Skin of body (tissue), 2 donors: ENCODE results near the gene TUBB2B. TPM values are rescaled to one million over a fixed set of nuclear protein-coding genes. Genes with fewer than 3 reads are reported as not detected.

Experiments used
- DNase-seq: peaks from one replicate; lab custom pipeline; 2025; lab: John Stamatoyannopoulos, UW
- total RNA-seq: library from RNA; depleted of rRNA; stranded (reverse); fragments of >200 nt; gene quantifications from one replicate; pipeline ENCODE4 v1.2.3, GENCODE V29; 2014

TUBB2B gene
- total RNA-seq, 1 donor from 2014 or later, result 17.8 TPM

DNA sequence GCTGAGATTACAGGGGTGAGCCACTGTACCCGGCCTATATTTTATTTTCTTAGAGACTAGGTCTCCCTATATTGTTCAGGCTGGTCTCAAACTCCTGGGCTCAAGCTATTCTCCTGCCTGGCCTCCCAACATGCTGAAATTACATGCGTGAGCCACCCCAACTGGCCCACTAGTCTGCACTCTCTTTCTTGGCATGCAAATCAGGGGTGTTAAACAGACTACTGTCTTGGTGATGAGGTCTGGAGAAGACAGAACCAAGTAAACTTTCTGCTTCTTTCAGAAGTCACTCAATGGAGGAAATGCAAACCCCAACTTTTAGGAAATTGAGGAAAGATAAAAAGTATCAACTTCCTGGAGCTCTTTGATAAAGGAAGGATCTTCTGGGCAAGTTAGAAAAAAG, 8.0 kb upstream of the TUBB2B start:
- DNase-seq, result no peak

DNA sequence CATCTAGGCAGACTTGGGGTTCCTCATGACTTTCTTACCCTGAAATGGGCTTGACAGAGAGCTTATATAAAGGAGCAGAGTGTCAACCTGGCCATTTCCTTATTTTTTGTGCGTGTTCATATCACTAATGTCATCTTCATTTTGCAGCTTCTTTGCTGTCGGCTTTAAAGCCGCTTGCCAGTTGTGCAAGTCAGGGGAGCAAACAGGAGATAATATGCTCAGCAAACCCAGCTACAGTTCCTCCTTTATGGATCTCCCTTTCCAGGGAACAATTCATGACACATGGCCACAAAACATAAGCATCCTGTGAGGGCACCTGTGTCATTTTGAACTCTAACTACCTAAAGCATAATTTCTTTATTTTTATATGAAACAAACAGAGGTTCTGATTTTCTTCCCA, 6.5 kb upstream of the TUBB2B start:
- no peak for DNase-seq

DNA sequence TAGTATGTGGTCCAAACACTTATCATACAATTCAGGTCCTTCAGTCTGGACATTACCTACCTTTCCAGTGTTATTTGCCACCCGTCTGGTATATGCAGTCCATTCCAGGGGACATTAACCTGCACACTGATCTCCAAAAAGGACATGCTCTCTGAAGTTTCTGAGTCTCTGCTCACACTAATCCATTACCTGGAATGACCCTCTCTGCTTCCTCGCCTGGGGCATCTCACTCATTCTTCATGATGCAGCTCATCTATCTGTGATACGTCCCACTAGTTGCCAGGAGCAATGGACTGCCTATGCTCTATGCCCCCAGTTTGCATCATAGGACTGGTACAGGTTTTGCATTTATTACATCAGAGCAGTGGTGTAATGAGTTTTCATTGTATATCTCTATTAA, 5.9 kb upstream of the TUBB2B start:
- no peak for DNase-seq

DNA sequence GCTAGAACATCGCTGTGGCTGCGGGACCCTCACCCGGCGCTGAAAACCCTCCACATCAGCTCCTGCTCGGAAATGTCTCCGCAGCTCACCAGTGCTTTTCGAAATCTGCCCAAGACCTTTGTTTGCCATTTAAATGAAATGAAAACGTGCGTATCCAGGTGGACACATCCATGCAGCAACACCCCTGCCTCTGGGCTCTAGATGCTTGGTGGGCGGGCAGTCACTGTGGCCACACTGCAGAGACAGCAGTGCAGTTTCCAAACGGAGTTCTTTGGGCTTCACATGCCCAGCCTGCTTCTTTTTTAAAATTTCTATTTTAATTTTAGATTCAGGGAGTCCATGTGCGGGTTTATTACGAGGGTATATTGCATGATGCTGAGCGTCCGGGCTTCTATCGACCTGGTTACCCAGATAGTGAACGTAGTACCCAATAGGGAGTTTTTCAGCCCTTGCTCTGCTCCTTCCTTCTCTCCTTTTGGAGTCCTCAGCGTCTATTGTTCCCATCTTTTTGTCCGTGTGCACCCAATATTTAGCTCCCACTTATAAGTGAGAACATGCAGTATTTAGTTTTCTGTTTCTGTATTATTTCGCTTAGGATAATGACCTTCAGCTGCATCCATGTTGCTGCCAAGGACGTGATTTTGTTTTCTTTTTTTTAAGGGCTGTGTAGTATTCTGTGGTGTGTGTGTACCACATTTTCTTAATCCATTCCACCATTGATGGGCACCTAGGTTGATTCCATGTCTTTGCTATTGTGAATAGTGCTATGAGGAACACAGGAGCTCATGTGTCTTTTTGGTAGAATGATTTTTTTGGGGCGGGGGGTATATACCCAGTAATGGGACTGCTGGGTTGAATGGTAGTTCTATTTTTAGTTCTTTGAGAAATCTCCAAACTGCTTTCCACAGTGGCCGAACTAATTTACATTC, 4.8 kb upstream of the TUBB2B start:
- DNase-seq, result no peak

DNA sequence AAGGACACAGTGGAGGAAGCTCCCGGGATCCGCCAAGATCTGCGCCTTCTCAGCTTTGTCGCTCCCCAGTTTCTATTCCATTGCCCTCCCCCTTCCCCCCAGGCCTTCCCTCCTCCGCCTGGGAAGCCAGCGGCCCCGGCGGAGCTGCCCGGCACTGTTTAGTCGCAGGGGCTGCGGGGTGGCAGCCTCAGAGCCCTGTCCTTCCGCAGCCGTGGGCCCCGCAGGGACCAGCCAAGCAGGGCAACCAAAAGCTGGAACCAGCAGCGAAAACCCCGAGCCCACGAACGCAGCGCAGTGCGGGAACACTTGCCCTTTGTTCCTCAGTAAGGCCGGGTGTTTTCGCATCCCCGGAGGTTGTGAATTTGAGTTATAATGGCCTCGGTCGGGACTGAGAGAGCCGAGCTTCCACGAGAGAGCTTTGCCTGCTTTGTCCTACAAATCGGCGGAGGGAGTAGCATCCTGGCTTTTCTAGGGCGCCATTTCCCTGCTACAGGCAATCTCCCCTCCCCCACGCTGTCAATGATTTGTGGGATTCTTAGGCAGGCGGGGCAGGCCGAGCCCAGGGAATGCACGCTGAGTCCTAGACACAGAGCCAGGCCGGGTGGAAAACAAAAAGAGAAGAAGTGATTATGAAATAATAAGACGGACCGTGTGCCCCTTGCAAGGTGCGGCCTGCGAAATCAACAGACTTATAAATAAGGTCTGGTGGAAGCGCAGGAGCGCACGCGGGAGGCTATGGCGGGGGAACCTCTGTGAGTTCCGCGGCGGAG, 4.0 kb upstream of the TUBB2B start:
- peak; percentile 81 for DNase-seq

DNA sequence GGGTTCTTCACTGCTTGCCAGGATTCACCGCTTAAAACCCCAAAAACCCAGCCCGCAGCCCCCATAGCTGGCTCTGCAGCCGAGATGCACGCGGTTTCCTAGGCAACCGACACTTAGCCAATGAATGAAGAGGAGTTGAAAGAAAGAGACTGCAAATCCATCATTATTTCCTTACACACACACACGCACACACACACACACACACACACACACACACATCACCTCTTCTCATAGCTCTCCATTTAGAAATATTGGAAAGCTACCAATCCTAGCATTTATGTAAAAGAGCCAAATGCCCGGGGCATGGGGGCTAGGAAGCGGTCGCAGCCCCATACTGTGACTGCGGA, 3.4 kb upstream of the TUBB2B start:
- peak; percentile 59 for DNase-seq

DNA sequence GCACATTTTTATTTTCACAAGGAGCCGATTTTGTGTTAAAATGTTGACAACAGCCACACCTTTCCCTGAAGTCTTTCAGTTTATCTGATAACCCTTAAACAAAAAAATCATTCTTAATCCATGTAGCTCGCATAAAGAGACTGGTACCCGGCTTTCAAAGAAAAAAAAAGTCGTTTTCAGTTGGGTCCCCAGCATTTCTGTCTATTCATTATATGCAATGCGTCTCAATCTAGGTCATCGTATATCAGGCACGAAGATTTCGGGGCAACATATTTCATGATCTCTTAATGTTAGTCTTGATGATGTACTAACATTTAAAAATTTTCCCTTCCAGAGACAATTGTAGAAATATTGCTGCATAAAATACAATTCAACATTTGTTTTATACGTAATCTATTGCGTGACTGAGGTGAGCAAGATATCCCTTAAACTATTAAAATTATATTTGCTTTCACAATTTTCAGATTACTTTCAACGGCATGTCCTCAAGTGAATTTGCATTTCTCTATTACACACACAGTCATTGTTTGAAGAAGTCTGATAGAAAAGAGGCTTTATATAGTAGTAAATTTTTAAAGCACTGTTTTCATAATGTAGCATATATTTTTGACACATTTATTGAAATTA, 2.9 kb upstream of the TUBB2B start:
- no peak for DNase-seq

DNA sequence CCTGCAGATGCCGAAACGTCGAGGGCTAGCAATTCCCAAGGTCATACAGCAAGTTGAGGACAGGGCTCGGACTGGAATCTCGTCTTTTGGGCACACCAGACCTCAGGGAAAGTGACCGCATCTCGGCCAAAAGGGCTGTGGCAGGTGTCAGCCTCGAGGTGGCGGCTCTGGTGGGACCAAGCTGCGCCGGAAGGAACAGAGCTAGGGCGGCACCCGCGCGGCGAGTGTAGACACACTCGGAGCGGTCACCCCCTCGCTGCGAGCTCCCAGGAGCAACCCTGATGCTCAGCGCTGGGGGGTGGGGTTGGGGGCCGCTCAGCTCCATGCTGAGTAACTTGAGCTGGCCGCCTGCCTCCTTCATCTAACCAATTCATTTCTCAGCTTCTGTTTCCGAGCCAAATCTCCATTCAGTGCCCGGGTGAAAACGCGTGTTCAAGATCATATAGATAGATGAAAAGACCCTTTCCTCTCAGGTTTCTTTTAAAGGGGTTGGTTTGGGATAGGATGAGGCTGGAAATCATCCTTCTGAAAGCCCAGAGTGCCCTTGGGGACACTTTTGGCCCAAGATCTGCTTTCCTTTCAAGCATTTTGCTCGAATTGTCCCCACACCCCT, 2.2 kb upstream of the TUBB2B start:
- DNase-seq, result no peak

DNA sequence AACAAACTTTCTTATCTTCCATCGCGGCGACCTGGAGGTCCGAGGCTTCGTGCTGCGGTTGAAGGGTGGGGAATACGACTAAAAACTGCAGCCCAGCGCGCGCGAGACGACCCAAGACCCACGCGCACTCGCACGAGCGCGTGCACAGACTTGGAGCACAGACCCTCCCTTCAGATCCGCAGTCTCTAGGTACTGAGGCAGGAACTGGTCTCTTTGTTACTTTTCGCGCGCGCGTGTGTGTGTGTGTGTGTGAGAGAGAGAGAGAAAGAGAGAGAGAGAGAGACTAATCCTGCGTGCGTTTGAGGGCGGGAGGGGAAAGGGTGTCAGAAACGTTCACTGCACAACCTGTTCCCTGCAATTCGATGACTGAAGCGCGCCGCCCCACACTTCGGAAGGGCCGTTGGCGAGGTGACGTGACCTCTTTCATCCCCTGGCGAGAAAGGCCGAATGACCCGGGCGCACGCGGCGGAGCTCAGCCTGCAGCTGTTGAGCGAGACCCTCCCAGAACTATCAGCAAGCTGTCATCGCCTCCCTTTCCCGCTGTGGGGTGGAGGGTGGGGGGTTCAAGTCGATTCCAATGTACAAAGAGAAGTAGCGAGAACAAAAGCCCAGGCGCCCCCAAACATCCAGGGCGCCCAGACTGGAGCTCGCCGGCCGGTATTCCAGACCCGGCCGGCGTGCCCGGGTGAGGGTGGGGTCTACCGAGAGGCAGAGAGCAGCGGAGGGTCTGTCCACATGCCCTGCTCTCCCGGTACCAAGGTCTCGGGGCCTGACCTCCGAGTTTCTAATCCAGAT, 1.5 kb upstream of the TUBB2B start:
- DNase-seq, result no peak

DNA sequence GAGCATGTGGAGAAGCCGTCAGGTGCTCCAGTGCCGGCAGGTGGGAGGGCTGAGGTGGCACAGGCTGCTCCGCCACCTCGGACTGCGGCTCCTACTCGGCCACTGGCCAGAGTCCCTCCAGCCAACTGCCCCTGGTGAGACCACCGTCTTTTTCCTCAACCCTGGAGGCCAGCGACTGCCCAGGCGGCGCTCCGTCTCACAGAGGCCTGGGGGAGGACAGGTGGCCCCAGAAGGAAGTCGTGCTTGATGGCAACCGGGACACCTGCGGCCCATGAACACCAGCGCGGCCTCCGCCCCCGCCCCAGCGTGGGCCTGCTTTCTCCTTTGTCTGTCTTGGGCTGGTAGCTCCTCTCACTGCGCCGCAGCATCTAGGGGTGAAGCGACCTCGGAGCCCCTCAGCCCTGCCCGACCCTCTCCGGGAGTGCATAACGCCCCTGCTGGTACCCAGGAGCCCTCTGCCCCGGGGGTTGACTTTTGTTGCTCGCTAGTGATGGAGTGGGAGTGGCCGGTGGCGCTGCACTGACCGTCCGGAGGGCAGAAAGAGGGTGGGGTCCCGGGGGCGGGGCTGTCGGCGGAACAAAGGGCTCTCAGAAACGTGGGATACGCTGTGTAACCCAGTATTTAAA, 706 bp upstream of the TUBB2B start:
- no peak for DNase-seq

DNA sequence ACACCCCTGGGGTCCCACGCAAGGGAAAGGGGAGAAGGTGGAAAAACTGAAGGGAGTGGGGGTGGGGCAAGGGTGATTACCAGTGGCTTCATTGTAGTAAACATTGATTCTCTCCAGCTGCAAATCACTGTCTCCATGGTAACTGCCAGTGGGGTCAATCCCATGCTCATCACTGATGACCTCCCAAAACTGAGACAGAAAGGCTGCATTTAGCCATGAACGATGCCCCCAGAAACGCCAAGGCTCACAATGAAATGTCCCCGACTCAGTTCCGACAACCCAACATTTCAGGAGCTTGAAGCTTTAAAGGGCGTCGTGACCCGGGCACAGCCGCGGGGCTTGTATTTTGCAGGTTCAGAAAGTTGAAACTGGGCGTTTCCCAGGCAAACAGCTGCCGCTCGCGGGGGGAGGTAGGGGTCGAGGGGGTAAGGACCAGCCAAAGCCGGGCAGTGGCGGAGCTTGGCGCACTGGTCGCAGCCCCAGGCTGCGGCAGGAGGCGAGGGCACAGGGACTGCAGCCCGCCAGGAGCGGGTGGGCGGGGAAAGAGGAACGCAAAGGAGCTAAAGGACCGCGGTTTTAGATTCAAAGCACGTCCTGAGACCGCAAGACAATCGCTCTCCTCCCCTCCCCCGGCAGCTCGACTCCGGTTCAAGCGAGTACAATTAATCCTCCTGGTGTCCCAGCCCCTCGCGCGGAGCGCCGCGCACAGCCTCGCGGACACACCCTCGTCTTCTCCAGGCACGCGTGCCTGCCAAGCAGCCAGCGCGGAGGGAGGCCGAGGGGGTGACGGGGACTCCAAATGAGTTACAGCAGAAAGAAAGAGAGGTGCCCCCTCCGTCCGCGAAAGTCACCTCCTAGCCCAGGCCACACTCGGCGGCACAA, 731 bp downstream of the TUBB2B start:
- DNase-seq, result no peak

DNA sequence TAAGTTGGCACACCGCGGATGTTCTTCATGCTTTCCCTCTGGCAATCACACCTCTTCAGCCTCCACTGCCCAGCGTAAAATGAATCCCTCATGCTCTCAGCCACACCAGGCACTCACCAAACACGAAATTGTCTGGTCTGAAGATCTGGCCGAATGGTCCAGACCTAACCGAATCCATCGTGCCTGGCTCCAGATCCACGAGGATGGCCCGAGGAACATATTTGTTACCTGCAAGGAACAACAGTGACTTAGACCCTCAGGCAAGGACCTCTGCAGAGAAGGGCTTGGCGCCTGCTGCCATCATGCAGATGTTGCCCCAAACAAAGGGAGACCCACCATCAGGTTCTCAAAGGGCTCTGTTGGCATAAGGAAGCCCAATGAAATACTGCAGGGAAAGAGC, 1.4 kb downstream of the TUBB2B start:
- DNase-seq, result no peak

DNA sequence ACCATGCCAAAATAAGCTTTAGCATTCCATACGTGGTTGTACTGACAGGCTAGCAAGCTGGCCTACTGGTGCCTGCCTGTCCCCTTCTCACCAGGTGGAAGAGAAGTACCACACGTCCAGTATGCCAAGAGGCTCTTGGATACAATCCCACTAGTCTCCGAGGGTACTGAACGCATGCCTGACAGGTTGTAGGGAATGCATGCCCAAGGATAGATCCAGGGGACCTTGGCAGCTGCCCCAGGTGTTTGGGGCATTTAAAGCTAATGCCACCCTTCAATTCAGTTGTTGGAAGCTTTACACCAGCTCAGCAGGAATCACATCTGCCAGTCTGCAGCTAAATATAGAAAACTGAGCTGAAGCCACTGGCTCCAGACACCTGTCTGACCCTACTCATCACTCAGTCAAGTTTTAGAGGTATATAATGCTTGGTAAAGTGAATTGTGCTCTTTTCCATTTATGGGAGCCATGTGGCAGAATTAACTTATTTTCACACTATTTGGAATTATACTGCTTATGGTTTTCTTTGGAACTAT, 4.9 kb downstream of the TUBB2B start:
- DNase-seq, result no peak

DNA sequence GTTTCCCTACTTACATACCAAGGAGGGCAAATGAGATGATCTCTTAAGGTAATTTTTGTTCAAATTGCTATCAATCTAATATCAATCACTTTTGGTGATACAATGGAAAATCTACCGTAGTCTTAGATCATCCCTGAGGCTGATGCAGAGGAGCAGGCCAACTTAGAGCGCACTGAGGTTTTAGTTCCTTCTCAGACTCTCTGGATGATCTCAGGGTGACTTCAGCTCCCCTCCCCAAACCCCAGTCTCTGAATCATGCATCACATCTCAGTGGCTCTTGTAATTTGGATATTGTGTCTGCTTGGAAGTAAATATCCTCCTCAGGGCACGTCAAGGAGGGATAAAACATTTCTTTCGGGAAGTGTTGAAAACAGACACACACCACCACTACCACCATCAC, 5.9 kb downstream of the TUBB2B start:
- DNase-seq, result no peak

DNA sequence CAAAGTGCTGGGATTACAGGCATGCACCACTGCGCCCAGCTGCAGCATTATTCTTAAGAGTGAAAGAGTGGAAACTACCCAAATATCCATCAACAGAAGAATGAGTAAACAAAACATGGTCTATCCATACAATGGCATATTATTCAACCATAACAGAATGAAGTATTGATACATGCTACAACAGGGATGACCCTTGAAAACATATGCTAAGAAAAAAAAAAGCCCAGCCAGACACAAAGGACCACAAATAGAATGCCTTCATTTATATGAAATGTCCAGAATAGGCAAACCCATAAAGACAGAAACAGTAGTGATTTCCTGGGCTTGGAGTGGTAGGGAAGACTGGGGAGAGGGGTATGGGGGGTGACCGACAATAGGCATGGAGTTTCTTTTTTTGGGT, 7.1 kb downstream of the TUBB2B start:
- DNase-seq, result no peak

DNA sequence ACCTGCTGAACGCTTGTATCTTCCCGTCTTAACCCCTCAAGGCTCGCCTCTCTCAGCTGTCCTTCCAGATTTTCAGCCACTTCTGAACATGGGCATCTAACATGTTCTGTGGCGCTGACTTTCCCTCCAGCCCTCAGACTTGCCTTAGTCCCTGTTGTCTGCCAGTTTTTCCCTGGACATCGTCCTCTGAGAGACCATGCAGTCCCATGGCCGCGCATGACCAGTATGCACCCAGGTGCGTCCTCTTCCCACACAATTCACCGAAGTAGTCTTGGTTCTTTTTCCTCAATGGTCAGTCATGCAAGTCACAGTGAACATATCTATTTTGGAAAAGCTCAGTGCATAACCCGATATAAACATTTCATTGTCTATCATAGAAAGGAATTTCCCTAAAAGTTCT, 9.2 kb downstream of the TUBB2B start:
- DNase-seq, result no peak

DNA sequence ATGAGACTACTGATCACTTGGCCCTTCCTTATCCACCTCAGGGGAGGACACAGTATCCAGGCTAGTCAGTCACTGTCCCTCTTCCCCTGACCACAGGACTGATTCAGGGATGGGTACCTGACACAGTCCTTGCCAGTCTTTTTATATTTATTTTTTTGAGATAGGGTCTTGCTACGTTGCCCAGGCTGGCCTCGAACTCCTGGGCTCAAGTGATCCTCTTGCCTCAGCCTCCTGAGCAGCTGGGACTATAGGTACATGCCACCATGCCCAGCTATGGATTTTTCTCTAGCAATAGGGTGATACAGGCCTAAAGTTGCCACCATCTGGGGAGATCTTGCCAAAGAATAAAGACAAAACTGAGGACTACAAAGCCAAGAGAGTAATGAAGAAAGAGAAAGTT, 10.2 kb downstream of the TUBB2B start:
- DNase-seq, result no peak

DNA sequence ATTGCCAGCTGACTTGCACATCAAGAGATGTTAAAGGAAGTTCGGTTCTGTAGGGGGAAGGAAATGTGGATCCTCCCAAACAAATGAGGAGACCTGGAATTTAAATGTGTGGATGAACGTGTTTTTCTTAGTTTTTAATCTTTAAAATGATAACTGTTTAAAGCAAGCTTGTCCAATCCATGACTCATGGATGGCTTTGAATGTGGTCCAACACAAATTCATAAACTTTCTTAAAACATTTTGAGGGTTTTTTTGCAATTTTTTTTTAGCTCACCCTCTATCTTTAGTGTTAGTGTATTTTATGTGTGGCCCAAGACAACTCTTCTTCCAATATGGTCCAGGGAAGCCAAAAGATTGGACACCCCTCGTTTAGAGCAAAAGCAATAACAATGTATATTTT, 12.6 kb downstream of the TUBB2B start:
- no peak for DNase-seq

DNA sequence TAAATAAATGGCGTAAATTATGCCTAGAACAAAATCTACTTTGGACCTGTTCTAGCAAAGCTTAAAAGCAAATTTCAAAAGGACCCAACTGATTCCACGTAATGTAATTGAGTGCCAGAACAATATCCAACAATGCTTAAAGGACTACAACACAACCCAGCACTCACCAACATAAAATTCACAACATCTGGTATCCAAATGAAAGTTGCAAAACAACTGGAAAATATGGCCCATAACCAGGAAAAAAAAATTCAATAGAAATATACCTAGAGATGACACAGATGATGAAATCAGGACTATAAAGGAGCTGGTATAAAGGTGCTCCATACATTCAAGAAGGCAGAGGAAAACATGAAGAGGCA, 14.1 kb downstream of the TUBB2B start:
- no peak for DNase-seq
